Neural cell (in vitro differentiated cells): ENCODE measurements around the gene SURF4.

ENCODE experiments used
- EP300 ChIP-seq: fragments of 450-650 bp; conservative IDR thresholded peaks from 2 replicates; pipeline ENCODE4 v1.6.1; 2014; ENCODE audit warnings: antibody characterized with exemption, mild to moderate bottlenecking, moderate library complexity; ENCODE audit not compliant: poor library complexity, severe bottlenecking
- RAD21 ChIP-seq: fragments of 450-650 bp; conservative IDR thresholded peaks from 2 replicates; pipeline ENCODE4 v1.6.1; 2014; ENCODE audit warnings: antibody characterized with exemption, mild to moderate bottlenecking, moderate library complexity

DNA sequence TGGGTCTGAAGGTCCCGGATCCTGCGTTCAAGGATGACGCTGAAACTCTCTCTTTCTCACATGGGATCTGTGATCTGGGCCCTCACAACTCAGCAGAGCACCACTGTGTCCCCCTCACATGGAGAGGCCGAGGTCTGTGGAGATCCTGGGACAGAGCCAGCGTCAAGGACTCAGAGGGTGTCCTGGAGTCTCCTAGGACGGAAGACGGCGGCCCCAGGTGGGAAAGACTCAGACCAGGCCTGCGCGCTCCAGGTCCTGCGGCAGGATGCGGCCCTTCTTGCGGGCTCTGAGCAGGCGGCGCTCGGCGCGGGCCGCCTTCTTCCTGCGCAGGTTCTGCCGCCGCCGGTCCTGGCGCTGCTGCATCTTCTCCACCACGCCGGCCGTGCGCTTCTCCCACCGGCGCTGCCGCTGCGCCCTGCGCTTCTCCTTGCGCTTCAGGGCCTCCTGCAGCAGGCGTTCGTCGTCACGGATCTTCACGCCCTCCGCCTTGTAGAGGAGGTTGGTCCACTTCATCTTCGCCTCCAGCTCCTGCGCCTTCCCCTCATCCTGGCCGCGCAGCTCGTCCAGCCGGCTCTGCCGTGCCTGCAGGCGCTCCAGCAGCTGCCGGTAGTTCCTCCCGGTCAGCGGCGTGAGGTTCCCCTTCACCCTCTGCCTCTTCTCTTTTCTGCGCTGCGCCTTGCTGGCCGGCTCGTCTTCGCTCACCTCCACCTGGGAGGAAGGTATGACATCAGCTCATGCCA, 44.0 kb downstream of the SURF4 start:
- TF ChIP-seq RAD21 = no peak
- no peak for TF ChIP-seq EP300
